ENCODE measurements around the gene ZNF468. TPM values are rescaled to one million over a fixed set of nuclear protein-coding genes. Genes with fewer than 3 reads are reported as not detected.
"Not testable (repeated sequence)": the region's sequence is repeated elsewhere in the genome, so short reads cannot be mapped to it uniquely, and the experiment has no call there.

ZNF468 gene
- total RNA-seq (10 to 100 TPM; 13.5 to 21.7 TPM), polyA plus RNA-seq (ENCODE audit: insufficient read depth, low read depth, low replicate concordance) (10.6 TPM)
- long read RNA-seq, donor 1, full-length matches to known transcripts = 2 of 2 reads
- long read RNA-seq, donor 1, partial matches to known transcripts = 0 of 2 reads
- long read RNA-seq, donor 1, other reads (novel, unspliced or antisense) = 0 of 2 reads
- long read RNA-seq, donor 2 = 0 reads

GRCh38 chr19:52857378-52858191, at the start of gene ZNF468:
Gene ZNF468 (minus strand): TSS chr19:52857619. CDS start chr19:52854272, 3,347 bp downstream.
- 3 to 6% methylated on average over 16 to 38 of the region's 43 CpGs for WGBS, 2 donors
- H3K4me1 ChIP-seq; H3K36me3 ChIP-seq (ENCODE audit: low read depth, missing control alignments); H3K9me3 ChIP-seq; intact Hi-C loops (cut with DNase I; ENCODE audit: low total_unique reads); H3K27me3 ChIP-seq: not testable (repeated sequence)
- DNase-seq = peak; percentile 87
- Histone ChIP-seq H3K27ac (peak within 1 kb of the TSS in 1 of 2 donors; percentile 44), H3K4me3 (peak within 1 kb of the TSS; percentile 62 to 66)

- H3K4me1 ChIP-seq; H3K9me3 ChIP-seq; H3K4me3 ChIP-seq; intact Hi-C loops (cut with DNase I; ENCODE audit: low total_unique reads); H3K27me3 ChIP-seq; H3K36me3 ChIP-seq (ENCODE audit: low read depth, missing control alignments); H3K27ac ChIP-seq; DNase-seq: not testable (repeated sequence)
- 93 to 95% methylated on average over 9 to 16 of the region's 16 CpGs for WGBS, 2 donors
Measured at GRCh38 chr19:52904052-52904780, 46.8 kb upstream of the ZNF468 start.

GRCh38 chr19:52901842-52902241, 44.4 kb upstream of the ZNF468 start:
- no peaks in the 10 kb centered on the region for H3K9me3 ChIP-seq
- 86 to 92% methylated on average over 3 of the region's 3 CpGs for WGBS, 2 donors
- intact Hi-C loops (cut with DNase I; ENCODE audit: low total_unique reads) = no loop called here
- no peaks in the 10 kb centered on the region for H3K4me1 ChIP-seq
- no peaks in the 10 kb centered on the region for H3K27me3 ChIP-seq
- TF ChIP-seq POLR2A (IDR thresholded peaks at IDR 0.05) = no peak
- no peak for TF ChIP-seq CTCF (IDR thresholded peaks at IDR 0.05)
- no peak for DNase-seq
- H3K4me3 ChIP-seq = no peak overlapping the region
- H3K36me3 ChIP-seq (ENCODE audit: low read depth, missing control alignments) = no peaks in the 10 kb centered on the region
- no peak overlapping the region for H3K27ac ChIP-seq

- H3K36me3 ChIP-seq (ENCODE audit: low read depth, missing control alignments); H3K4me1 ChIP-seq; H3K27ac ChIP-seq; DNase-seq; intact Hi-C loops (cut with DNase I; ENCODE audit: low total_unique reads); H3K9me3 ChIP-seq; H3K27me3 ChIP-seq: not testable (repeated sequence)
- WGBS, 2 donors = 78 to 86% methylated on average over 10 of the region's 10 CpGs
- H3K4me3 ChIP-seq = peak overlapping the region in 1 of 2 donors; percentile 89
Measured at GRCh38 chr19:52898596-52898995, 41.2 kb upstream of the ZNF468 start.

- intact Hi-C loops (cut with DNase I; ENCODE audit: low total_unique reads) = no loop called here
- Histone ChIP-seq H3K4me3 (peak overlapping the region; percentile 73 to 89), H3K4me1 (peaks cover 4% of the 10 kb centered on the region), H3K9me3 (no peaks in the 10 kb centered on the region), H3K27ac (peak overlapping the region; percentile 73 to 84), H3K27me3 (no peaks in the 10 kb centered on the region), H3K36me3 (ENCODE audit: low read depth, missing control alignments) (no peaks in the 10 kb centered on the region)
- WGBS, 2 donors = 56% methylated on average over 11 to 15 of the region's 15 CpGs
- DNase-seq = no peak
- TF ChIP-seq POLR2A (IDR thresholded peaks at IDR 0.05) (no peak), CTCF (IDR thresholded peaks at IDR 0.05) (no peak)
Measured at GRCh38 chr19:52898101-52898500, 40.7 kb upstream of the ZNF468 start.

Measured in testis (tissue), 5 donors.